Stimulated activated CD4-positive, alpha-beta T cell treated with anti-CD3 and anti-CD28 coated beads, Interleukin-1b, Interleukin-23, amount 100 ng/mL, for 24 hours (primary cell): ENCODE data around the gene WNT8B.

Experiments
- DNase-seq, 4 experiments: peaks; one replicate each; pipeline ENCODE4 v3.0.0-alpha.2; 2020; ENCODE audit warnings: low read depth in 4 of 4, low spot score in 1 of 4

WNT8B gene

GRCh38 chr10:100518761-100519241 lies 56.0 kb downstream of the WNT8B start:
- peak in 2 of 4 experiments; percentile 40 to 43 for DNase-seq

- DNase-seq, result no peak
Measured at GRCh38 chr10:100519311-100520051, 56.7 kb downstream of the WNT8B start, which contains the start of gene SEC31B. TSS of gene SEC31B (minus strand) at chr10:100519861. CDS start at chr10:100516952, 2,909 bp downstream.

GRCh38 chr10:100520811-100521210 lies 58.0 kb downstream of the WNT8B start:
- no peak for DNase-seq

- DNase-seq, result no peak
Measured at GRCh38 chr10:100522107-100522801, 59.4 kb downstream of the WNT8B start.

- DNase-seq, result no peak
Measured at GRCh38 chr10:100522945-100523344, 60.1 kb downstream of the WNT8B start.

GRCh38 chr10:100524206-100524605 lies 61.4 kb downstream of the WNT8B start:
- DNase-seq, result no peak

GRCh38 chr10:100524638-100525037 lies 61.8 kb downstream of the WNT8B start:
- DNase-seq, result no peak

- DNase-seq, result no peak
Measured at GRCh38 chr10:100528123-100528886, 65.5 kb downstream of the WNT8B start.

- DNase-seq, result no peak
Measured at GRCh38 chr10:100528921-100529474, 66.2 kb downstream of the WNT8B start.

GRCh38 chr10:100529475-100530298 lies 66.9 kb downstream of the WNT8B start, which contains the start of gene NDUFB8:
TSS of gene NDUFB8 (minus strand) at chr10:100529871. CDS start at chr10:100529851, 20 bp downstream.
- DNase-seq, result peak; percentile 79 to 84 (median 82)

GRCh38 chr10:100531761-100532160 lies 69.0 kb downstream of the WNT8B start:
- DNase-seq, result no peak
